ENCODE results near the gene OFD1. TPM values are rescaled to one million over a fixed set of nuclear protein-coding genes. Genes with fewer than 3 reads are reported as not detected.

The OFD1 gene
- polyA plus RNA-seq, 1 of the 3 experiments (the other 2 are of a cell fraction) = 13.4 TPM

DNA sequence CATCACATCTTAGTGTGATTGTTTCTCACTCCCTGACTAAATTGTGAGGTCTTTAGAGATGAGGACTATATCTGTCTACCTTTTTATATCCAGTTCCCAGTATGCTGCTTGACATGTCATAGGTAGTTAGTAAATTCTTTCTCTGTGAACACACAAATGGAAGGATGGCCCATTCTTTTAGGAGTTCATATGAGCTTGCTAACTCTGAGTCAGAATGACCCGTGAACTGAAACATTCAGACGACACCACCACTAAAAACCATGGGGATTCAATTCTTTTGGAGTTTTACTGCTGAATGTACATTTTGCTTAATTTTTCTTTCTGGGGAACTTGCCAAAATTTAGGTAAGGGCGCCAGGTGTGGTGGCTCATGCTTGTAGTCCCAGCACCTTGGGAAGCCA, 13.9 kb downstream of the OFD1 start:
- WGBS (ENCODE audit: low lambda C conversion rate) = 88% methylated on average over 3 of the region's 3 CpGs
- no peaks in the 10 kb centered on the region for H3K79me2 ChIP-seq (ENCODE audit: insufficient read depth)
- H3K4me1 ChIP-seq (ENCODE audit: control insufficient read depth in 1 of 2, insufficient read depth in 2 of 2, low read depth in 1 of 2, low read length in 1 of 2) = no peaks in the 10 kb centered on the region
- H3K9me3 ChIP-seq = no peaks in the 10 kb centered on the region
- TF ChIP-seq, protein P1, sequence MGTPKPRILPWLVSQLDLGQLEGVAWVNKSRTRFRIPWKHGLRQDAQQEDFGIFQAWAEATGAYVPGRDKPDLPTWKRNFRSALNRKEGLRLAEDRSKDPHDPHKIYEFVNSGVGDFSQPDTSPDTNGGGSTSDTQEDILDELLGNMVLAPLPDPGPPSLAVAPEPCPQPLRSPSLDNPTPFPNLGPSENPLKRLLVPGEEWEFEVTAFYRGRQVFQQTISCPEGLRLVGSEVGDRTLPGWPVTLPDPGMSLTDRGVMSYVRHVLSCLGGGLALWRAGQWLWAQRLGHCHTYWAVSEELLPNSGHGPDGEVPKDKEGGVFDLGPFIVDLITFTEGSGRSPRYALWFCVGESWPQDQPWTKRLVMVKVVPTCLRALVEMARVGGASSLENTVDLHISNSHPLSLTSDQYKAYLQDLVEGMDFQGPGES (IDR thresholded peaks at IDR 0.05; ENCODE audit: low read depth, low read length) = no peak
- TF ChIP-seq FOSL2 (IDR thresholded peaks at IDR 0.05; ENCODE audit: borderline replicate concordance, low read depth) (no peak), YY1 (IDR thresholded peaks at IDR 0.05; ENCODE audit: low read depth) (no peak), ELF1 (IDR thresholded peaks at IDR 0.05) (no peak)
- TF ChIP-seq, protein P2, sequence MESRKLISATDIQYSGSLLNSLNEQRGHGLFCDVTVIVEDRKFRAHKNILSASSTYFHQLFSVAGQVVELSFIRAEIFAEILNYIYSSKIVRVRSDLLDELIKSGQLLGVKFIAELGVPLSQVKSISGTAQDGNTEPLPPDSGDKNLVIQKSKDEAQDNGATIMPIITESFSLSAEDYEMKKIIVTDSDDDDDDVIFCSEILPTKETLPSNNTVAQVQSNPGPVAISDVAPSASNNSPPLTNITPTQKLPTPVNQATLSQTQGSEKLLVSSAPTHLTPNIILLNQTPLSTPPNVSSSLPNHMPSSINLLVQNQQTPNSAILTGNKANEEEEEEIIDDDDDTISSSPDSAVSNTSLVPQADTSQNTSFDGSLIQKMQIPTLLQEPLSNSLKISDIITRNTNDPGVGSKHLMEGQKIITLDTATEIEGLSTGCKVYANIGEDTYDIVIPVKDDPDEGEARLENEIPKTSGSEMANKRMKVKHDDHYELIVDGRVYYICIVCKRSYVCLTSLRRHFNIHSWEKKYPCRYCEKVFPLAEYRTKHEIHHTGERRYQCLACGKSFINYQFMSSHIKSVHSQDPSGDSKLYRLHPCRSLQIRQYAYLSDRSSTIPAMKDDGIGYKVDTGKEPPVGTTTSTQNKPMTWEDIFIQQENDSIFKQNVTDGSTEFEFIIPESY (IDR thresholded peaks at IDR 0.05; ENCODE audit: borderline replicate concordance, low read depth) = no peak
- CTCF ChIA-PET = interaction anchor here (0.6 to 3.8 kb wide), 7 partner anchors 60 to 558 kb away, joined by 3 to 17 read pairs (median 6); partner anchors contain the start of genes GEMIN8 and RAB9A
- no peak overlapping the region for H3K9ac ChIP-seq
- H3K4me2 ChIP-seq = no peak overlapping the region
- H3K4me3 ChIP-seq (ENCODE audit: low read depth in 2 of 2, low read length in 1 of 2) = no peak overlapping the region
- H2AFZ ChIP-seq (ENCODE audit: low read depth) = no peak overlapping the region
- no peak for DNase-seq
- no peak overlapping the region for H3K27ac ChIP-seq (ENCODE audit: low read depth in 2 of 2, low read length in 1 of 2)
- no peaks in the 10 kb centered on the region for H3K27me3 ChIP-seq (ENCODE audit: insufficient read depth)
- H4K20me1 ChIP-seq (ENCODE audit: insufficient read depth) = no peaks in the 10 kb centered on the region
- POLR2A ChIA-PET = no interaction called here
- no peaks in the 10 kb centered on the region for H3K9me2 ChIP-seq
- peaks cover 70 to 79% of the 10 kb centered on the region in 2 experiments for H3K36me3 ChIP-seq (replicated peaks in 1 of 2; ENCODE audit: control insufficient read depth in 1 of 2, insufficient read depth in 2 of 2, low read length in 1 of 2)
- H3F3A ChIP-seq (replicated peaks; ENCODE audit: insufficient read depth) = peaks cover 2% of the 10 kb centered on the region

GRCh38 chrX:13750204-13750603, 15.7 kb downstream of the OFD1 start:
- DNase-seq = peak; percentile 36
- peaks cover 62 to 72% of the 10 kb centered on the region in 2 experiments for H3K36me3 ChIP-seq (replicated peaks in 1 of 2; ENCODE audit: control insufficient read depth in 1 of 2, insufficient read depth in 2 of 2, low read length in 1 of 2)
- H3K4me1 ChIP-seq (ENCODE audit: control insufficient read depth in 1 of 2, insufficient read depth in 2 of 2, low read depth in 1 of 2, low read length in 1 of 2) = no peaks in the 10 kb centered on the region
- no peaks in the 10 kb centered on the region for H3K27me3 ChIP-seq (ENCODE audit: insufficient read depth)
- H3F3A ChIP-seq (replicated peaks; ENCODE audit: insufficient read depth) = peaks cover 2% of the 10 kb centered on the region
- H3K9me2 ChIP-seq = no peaks in the 10 kb centered on the region
- H3K4me2 ChIP-seq = no peak overlapping the region
- H4K20me1 ChIP-seq (ENCODE audit: insufficient read depth) = no peaks in the 10 kb centered on the region
- H3K9ac ChIP-seq = no peak overlapping the region
- POLR2A ChIA-PET = no interaction called here
- CTCF ChIA-PET = interaction anchor here (0.8 to 3.8 kb wide), 8 partner anchors 11 to 282 kb away, joined by 3 to 20 read pairs (median 8); partner anchors contain the start of gene GEMIN8
- no peak overlapping the region for H3K27ac ChIP-seq (ENCODE audit: low read depth in 2 of 2, low read length in 1 of 2)
- H3K4me3 ChIP-seq (ENCODE audit: low read depth in 2 of 2, low read length in 1 of 2) = no peak overlapping the region
- no peaks in the 10 kb centered on the region for H3K79me2 ChIP-seq (ENCODE audit: insufficient read depth)
- H3K9me3 ChIP-seq = no peaks in the 10 kb centered on the region
- no peak overlapping the region for H2AFZ ChIP-seq (ENCODE audit: low read depth)
- TF ChIP-seq RCOR1 (IDR thresholded peaks at IDR 0.05; ENCODE audit: low read length) = no peak
- TF ChIP-seq RXRA (IDR thresholded peaks at IDR 0.05; ENCODE audit: borderline replicate concordance, low read depth) = no peak
- no peak for TF ChIP-seq MEF2A (IDR thresholded peaks at IDR 0.05; ENCODE audit: borderline replicate concordance, low read depth)
- no peak for TF ChIP-seq NRF1 (IDR thresholded peaks at IDR 0.05; ENCODE audit: low read depth, low read length)
- TF ChIP-seq TAF1 (IDR thresholded peaks at IDR 0.05; ENCODE audit: borderline replicate concordance, low read depth, low read length) = no peak
- TF ChIP-seq, protein P3, sequence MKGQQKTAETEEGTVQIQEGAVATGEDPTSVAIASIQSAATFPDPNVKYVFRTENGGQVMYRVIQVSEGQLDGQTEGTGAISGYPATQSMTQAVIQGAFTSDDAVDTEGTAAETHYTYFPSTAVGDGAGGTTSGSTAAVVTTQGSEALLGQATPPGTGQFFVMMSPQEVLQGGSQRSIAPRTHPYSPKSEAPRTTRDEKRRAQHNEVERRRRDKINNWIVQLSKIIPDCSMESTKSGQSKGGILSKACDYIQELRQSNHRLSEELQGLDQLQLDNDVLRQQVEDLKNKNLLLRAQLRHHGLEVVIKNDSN (IDR thresholded peaks at IDR 0.05; ENCODE audit: borderline replicate concordance, low read depth) = no peak
- TF ChIP-seq, protein P2 (IDR thresholded peaks at IDR 0.05; ENCODE audit: borderline replicate concordance, low read depth) = no peak
- TF ChIP-seq FOXJ3 (CRISPR knock-in tag; IDR thresholded peaks at IDR 0.05) = no peak
- TF ChIP-seq ELF1 (IDR thresholded peaks at IDR 0.05) = no peak
- TF ChIP-seq NFIC (IDR thresholded peaks at IDR 0.05; ENCODE audit: borderline replicate concordance) = no peak
- TF ChIP-seq, protein P1 (IDR thresholded peaks at IDR 0.05; ENCODE audit: low read depth, low read length) = no peak
- no peak for TF ChIP-seq GATA2 (CRISPR knock-in tag; IDR thresholded peaks at IDR 0.05)
- TF ChIP-seq EP300 (IDR thresholded peaks at IDR 0.05; ENCODE audit: borderline replicate concordance in 1 of 2, low read depth in 1 of 2, low read length in 1 of 2) = no peak
- TF ChIP-seq CTCF (IDR thresholded peaks at IDR 0.05) = peak; percentile 71
- TF ChIP-seq, protein P4, sequence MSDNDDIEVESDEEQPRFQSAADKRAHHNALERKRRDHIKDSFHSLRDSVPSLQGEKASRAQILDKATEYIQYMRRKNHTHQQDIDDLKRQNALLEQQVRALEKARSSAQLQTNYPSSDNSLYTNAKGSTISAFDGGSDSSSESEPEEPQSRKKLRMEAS (IDR thresholded peaks at IDR 0.05; ENCODE audit: low read depth) = no peak
- TF ChIP-seq FOXM1 (IDR thresholded peaks at IDR 0.05; ENCODE audit: low read depth) = no peak
